Panc1 (cell line): ENCODE data around the gene RBFOX1. TPM values are rescaled to one million over a fixed set of nuclear protein-coding genes. Genes with fewer than 3 reads are reported as not detected.

Source experiments
- ATAC-seq: fragments of 200-7000 bp; cut with Tn5 transposase; 2 replicates; pipeline ENCODE4 v1.9.1; 2020; ENCODE audit warnings: mild to moderate bottlenecking, moderate library complexity
- BruUV-seq: library from RNA; stranded (reverse); fragments of 400-500 nt; replicated peaks from 2 replicates; lab custom pipeline; 2021; lab: Mats Ljungman, UMichigan
- CTCF ChIA-PET: fragments of 300-600 bp; sonication (Branson Sonifier 250); formaldehyde crosslinking; loops from one replicate; lab custom pipeline; 2022; ENCODE audit warnings: antibody characterized with exemption; lab: Charles Lee
- POLR2A ChIA-PET: fragments of 300-600 bp; sonication (Branson Sonifier 250); formaldehyde crosslinking; loops from one replicate; lab custom pipeline; 2022; ENCODE audit warnings: antibody characterized with exemption; lab: Charles Lee
- DNase-seq: peaks from one replicate; pipeline ENCODE4 v3.0.0-alpha.2; 2010; ENCODE audit warnings: low read depth, low spot score
- H3K27ac ChIP-seq: 2 replicates; pipeline ENCODE4 v1.5.1; 2011; ENCODE audit warnings: mild to moderate bottlenecking, low read length, inconsistent platforms
- H3K27me3 ChIP-seq: fragments of 200-500 bp; sonication (Bioruptor generic); 2 replicates; pipeline ENCODE4 v1.6.0; 2014; ENCODE audit warnings: low read length, inconsistent platforms; ENCODE audit not compliant: control insufficient read depth, insufficient read depth
- H3K36me3 ChIP-seq: fragments of 200-500 bp; sonication (Bioruptor generic); 2 replicates; pipeline ENCODE4 v1.5.1; 2014; ENCODE audit warnings: inconsistent platforms, mild to moderate bottlenecking, low read length, moderate library complexity; ENCODE audit not compliant: control insufficient read depth, insufficient read depth
- H3K4me1 ChIP-seq: 2 replicates; pipeline ENCODE4 v1.5.1; 2011; ENCODE audit warnings: inconsistent platforms, mild to moderate bottlenecking, low read length, moderate library complexity; ENCODE audit not compliant: control insufficient read depth, insufficient read depth
- H3K4me3 ChIP-seq, 2 experiments: 2 replicates each; pipeline ENCODE4 v1.5.1; 2011 to 2012; ENCODE audit warnings: low read depth in 2 of 2, low read length in 2 of 2, mild to moderate bottlenecking in 2 of 2, inconsistent platforms in 1 of 2, moderate library complexity in 1 of 2
- H3K9me3 ChIP-seq: fragments of 200-500 bp; sonication (Bioruptor generic); 2 replicates; pipeline ENCODE4 v1.5.1; 2014; ENCODE audit warnings: low read depth, mild to moderate bottlenecking, inconsistent platforms, low read length, moderate library complexity; ENCODE audit not compliant: control insufficient read depth, insufficient read depth
- CTCF ChIP-seq: fragments of 450-650 bp; IDR thresholded peaks from 2 replicates; pipeline ENCODE4 v1.5.1; 2017; ENCODE audit warnings: mild to moderate bottlenecking
- POLR2AphosphoS5 ChIP-seq: IDR thresholded peaks from 2 replicates; pipeline ENCODE4 v1.6.1; 2012; ENCODE audit warnings: mild to moderate bottlenecking, low read depth, low read length, moderate library complexity
- SIN3A ChIP-seq: IDR thresholded peaks from 2 replicates; pipeline ENCODE4 v1.6.1; 2012; ENCODE audit warnings: low read depth, mild to moderate bottlenecking, low read length, moderate library complexity, borderline replicate concordance; ENCODE audit not compliant: insufficient read depth
- TCF7L2 ChIP-seq: IDR thresholded peaks from 2 replicates; pipeline ENCODE4 v1.6.1; 2011; ENCODE audit warnings: mild to moderate bottlenecking, low read depth, low read length, inconsistent platforms
- in situ Hi-C: cut with HindIII; loops from 2 replicates; pipeline ENCODE4 v1.10.0; 2016; ENCODE audit warnings: low sequenced_read_pairs, low pct_unique_long_range_greater_than_20kb
- intact Hi-C: fragments of 100-400 bp; cut with micrococcal nuclease; formaldehyde crosslinking; loops from one replicate; pipeline ENCODE4 v1.10.0; 2022; ENCODE audit not compliant: unreplicated experiment
- total RNA-seq: library from RNA; stranded (reverse); gene quantifications from one replicate; pipeline ENCODE4 v1.2.1, GENCODE V29; 2021; ENCODE audit not compliant: unreplicated experiment
- TF ChIP-seq, protein P1 (sequence below), 2 experiments: IDR thresholded peaks; 2 replicates each; pipeline ENCODE4 v1.6.1; 2011 to 2012; ENCODE audit warnings: low read depth in 2 of 2, control low read depth in 1 of 2, low read length in 1 of 2, mild to moderate bottlenecking in 1 of 2, moderate library complexity in 1 of 2; ENCODE audit not compliant: insufficient read depth in 1 of 2

RBFOX1 gene
- total RNA-seq, 1 experiment from 2014 or later, result not detected

DNA sequence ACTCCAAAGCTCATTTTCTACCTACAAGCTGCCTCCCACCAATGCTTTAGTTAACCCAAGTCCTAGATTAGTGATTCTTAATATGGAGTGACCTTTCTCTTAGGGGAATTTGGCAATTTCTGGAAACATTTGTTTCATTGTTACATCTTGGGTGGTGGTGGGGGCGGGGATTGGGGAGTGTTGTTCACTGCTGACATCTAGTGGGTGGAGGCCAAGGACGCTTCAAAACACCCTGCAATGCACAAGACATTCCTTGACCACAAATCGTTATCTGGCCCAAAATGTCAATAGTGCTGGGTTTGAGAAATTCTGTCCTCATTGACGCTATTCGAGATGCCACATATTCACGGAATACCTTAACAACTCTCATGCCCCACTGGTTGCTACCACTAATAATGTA, 282.9 kb downstream of the RBFOX1 start:
- Histone ChIP-seq H3K4me3 (no peak overlapping the region), H3K36me3 (no peaks in the 10 kb centered on the region), H3K27me3 (no peaks in the 10 kb centered on the region), H3K9me3 (no peaks in the 10 kb centered on the region), H3K4me1 (no peaks in the 10 kb centered on the region), H3K27ac (no peak overlapping the region)
- no peak for ATAC-seq
- DNase-seq, result no peak
- in situ Hi-C loops (no loop called here), intact Hi-C loops (no loop called here)
- POLR2A ChIA-PET, result no interaction called here
- CTCF ChIA-PET, result interaction anchor here (0.7 kb wide), 1 partner anchor 344 kb away, joined by 4 read pairs; no protein-coding TSS in a partner anchor
- BruUV-seq, result no TSS peak
- TF ChIP-seq CTCF, result 0 out of 2 replicates have a peak, but pooled peaks have one; percentile 21
- no peak for TF ChIP-seq POLR2AphosphoS5

DNA sequence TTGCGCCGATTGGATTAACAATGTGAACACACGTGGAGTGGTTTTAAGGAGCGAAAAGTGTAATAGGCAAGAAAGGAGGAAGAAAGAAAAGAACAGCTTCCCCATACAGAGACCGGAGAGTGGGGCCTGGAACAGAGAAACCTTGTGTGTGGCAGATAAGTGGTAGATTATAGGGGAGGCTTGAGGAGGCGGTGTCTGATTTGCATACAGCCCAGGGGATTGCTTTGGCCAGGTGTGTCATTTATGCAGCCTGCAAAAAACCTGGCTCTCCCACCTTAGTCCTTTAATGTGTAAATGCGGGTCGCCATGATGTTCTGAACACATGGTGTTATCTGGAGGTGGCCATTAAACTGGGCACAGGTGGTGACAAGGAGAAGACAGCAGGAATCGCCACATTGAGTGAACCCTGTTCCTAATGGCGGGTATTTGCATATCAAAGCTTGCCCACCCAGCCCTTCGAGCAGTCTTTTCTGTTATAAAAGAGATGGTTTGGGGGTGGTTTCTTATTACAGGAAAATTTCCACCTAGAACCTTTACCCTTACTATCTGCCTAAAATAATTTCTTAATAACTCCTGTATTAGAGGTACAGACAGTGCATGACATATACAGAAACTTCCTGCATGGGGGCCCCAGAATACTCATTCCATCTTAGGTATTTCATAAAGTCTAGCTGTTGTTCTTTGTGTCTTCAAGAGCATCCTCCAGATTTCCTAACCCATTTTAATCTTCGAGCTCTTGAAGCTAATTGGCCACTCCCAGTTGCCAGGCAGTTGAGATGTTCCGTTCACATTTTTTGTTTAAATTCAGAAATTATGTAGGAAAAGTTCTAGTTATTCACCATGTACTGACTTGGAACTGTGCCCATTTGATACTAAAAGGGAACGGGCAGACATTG, 292.5 kb downstream of the RBFOX1 start:
- Histone ChIP-seq H3K36me3 (no peaks in the 10 kb centered on the region), H3K9me3 (no peaks in the 10 kb centered on the region), H3K4me3 (no peak overlapping the region), H3K27ac (no peak overlapping the region), H3K27me3 (no peaks in the 10 kb centered on the region; the same call in 1 of the 2 replicates), H3K4me1 (no peaks in the 10 kb centered on the region)
- BruUV-seq, result no TSS peak
- intact Hi-C loops, result no loop called here
- POLR2A ChIA-PET, result no interaction called here
- DNase-seq (no peak), ATAC-seq (no peak)
- CTCF ChIA-PET, result no interaction called here
- in situ Hi-C loops, result no loop called here
- no peak for TF ChIP-seq SIN3A
- TF ChIP-seq POLR2AphosphoS5, result no peak
- no peak for TF ChIP-seq TCF7L2
- no peak for TF ChIP-seq CTCF
- TF ChIP-seq, protein P1, sequence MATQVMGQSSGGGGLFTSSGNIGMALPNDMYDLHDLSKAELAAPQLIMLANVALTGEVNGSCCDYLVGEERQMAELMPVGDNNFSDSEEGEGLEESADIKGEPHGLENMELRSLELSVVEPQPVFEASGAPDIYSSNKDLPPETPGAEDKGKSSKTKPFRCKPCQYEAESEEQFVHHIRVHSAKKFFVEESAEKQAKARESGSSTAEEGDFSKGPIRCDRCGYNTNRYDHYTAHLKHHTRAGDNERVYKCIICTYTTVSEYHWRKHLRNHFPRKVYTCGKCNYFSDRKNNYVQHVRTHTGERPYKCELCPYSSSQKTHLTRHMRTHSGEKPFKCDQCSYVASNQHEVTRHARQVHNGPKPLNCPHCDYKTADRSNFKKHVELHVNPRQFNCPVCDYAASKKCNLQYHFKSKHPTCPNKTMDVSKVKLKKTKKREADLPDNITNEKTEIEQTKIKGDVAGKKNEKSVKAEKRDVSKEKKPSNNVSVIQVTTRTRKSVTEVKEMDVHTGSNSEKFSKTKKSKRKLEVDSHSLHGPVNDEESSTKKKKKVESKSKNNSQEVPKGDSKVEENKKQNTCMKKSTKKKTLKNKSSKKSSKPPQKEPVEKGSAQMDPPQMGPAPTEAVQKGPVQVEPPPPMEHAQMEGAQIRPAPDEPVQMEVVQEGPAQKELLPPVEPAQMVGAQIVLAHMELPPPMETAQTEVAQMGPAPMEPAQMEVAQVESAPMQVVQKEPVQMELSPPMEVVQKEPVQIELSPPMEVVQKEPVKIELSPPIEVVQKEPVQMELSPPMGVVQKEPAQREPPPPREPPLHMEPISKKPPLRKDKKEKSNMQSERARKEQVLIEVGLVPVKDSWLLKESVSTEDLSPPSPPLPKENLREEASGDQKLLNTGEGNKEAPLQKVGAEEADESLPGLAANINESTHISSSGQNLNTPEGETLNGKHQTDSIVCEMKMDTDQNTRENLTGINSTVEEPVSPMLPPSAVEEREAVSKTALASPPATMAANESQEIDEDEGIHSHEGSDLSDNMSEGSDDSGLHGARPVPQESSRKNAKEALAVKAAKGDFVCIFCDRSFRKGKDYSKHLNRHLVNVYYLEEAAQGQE (IDR thresholded peaks at IDR 0.05; ENCODE audit: insufficient read depth in 1 of 2, low read depth in 2 of 2, low read length in 1 of 2), result no peak
